Activated naive CD4-positive, alpha-beta T cell treated with anti-CD3 and anti-CD28 coated beads, Interleukin-2, amount 10 ng/mL, durations not matched to agents 7 days and 5 days (primary cell): Measurements from ENCODE around the gene SIRT5.

ENCODE experiments used
- CTCF ChIA-PET: fragments of 350-600 bp; sonication (Branson Sonifier 250); formaldehyde crosslinking; loops from one replicate; lab custom pipeline; 2021; ENCODE audit warnings: antibody characterized with exemption; lab: Charles Lee
- DNase-seq: peaks from one replicate; pipeline ENCODE4 v3.0.0-alpha.2; 2020
- H3K27ac Mint-ChIP-seq: one replicate; pipeline ENCODE4 v1.8.0; 2021; ENCODE audit warnings: mild to moderate bottlenecking, moderate library complexity, mixed read lengths
- H3K27me3 Mint-ChIP-seq: one replicate; pipeline ENCODE4 v1.8.0; 2021; ENCODE audit warnings: mild to moderate bottlenecking, mixed read lengths
- H3K36me3 Mint-ChIP-seq: one replicate; pipeline ENCODE4 v1.8.0; 2021; ENCODE audit warnings: mixed read lengths
- H3K4me1 Mint-ChIP-seq: one replicate; pipeline ENCODE4 v1.8.0; 2021; ENCODE audit warnings: mixed read lengths
- H3K4me3 Mint-ChIP-seq: one replicate; pipeline ENCODE4 v1.8.0; 2021; ENCODE audit warnings: mild to moderate bottlenecking, moderate library complexity, mixed read lengths
- H3K9me3 Mint-ChIP-seq: one replicate; pipeline ENCODE4 v1.8.0; 2021; ENCODE audit warnings: mixed read lengths

SIRT5 gene

DNA sequence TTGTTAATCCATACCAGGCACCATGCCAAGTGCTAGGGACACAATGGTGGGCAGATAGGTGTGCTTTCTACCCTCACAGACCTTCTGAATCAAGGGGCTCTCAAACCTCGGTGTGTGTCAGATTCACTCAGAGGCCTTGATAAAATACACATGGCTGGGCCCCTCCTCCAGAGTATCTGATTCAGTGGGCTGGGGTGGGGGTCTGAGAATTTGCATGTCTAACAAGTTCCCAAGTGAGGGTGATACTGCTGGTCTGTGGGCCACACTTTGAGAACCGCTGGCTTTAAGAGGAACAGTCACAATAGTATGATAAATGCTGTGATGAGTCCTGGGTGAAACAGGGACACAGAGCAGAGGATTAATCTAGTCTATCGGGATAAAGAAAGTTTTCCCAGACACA, 35.8 kb upstream of the SIRT5 start:
- CTCF ChIA-PET: interaction anchor here (1.2 to 1.8 kb wide), 6 partner anchors 21 to 204 kb away, joined by 3 to 7 read pairs (median 4); no protein-coding TSS in a partner anchor
- Mint-ChIP-seq H3K9me3 (no peaks in the 10 kb centered on the region), H3K27ac (no peak overlapping the region), H3K4me3 (no peak overlapping the region), H3K36me3 (no peaks in the 10 kb centered on the region), H3K27me3 (peaks cover 8% of the 10 kb centered on the region), H3K4me1 (no peaks in the 10 kb centered on the region)
- DNase-seq: no peak

DNA sequence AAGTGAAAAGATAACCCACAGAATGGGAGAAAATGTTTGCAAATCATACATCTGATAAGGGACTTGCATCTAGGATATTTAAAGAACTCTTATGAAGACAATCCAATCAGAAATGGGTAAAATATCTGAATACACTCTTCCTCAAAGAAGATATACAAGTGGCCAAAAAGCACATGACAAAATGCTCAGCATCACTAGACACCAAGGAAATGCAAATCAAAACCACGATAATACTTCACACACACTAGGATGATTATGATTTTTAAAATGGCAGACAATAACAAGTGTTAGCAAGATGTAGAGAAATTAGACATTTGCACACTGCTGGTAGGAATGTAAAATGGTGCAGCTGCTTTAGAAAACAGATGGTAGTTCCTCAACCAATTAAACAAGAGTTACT, 34.8 kb upstream of the SIRT5 start:
- Mint-ChIP-seq H3K4me1 (no peaks in the 10 kb centered on the region), H3K36me3 (no peaks in the 10 kb centered on the region), H3K27me3 (peaks cover 8% of the 10 kb centered on the region), H3K9me3 (no peaks in the 10 kb centered on the region), H3K4me3 (no peak overlapping the region), H3K27ac (no peak overlapping the region)
- no peak for DNase-seq
- CTCF ChIA-PET: interaction anchor here (0.7 to 0.8 kb wide), 2 partner anchors 25 to 85 kb away, joined by 3 read pairs; no protein-coding TSS in a partner anchor

- H3K4me3 Mint-ChIP-seq: no peak overlapping the region
- H3K27me3 Mint-ChIP-seq: no peaks in the 10 kb centered on the region
- H3K4me1 Mint-ChIP-seq: no peaks in the 10 kb centered on the region
- no peak overlapping the region for H3K27ac Mint-ChIP-seq
- no peaks in the 10 kb centered on the region for H3K9me3 Mint-ChIP-seq
- no peaks in the 10 kb centered on the region for H3K36me3 Mint-ChIP-seq
- no peak for DNase-seq
- CTCF ChIA-PET: no interaction called here
Measured at GRCh38 chr6:13541496-13541895, 32.9 kb upstream of the SIRT5 start.

- H3K4me3 Mint-ChIP-seq: no peak overlapping the region
- no peaks in the 10 kb centered on the region for H3K36me3 Mint-ChIP-seq
- no peaks in the 10 kb centered on the region for H3K4me1 Mint-ChIP-seq
- peaks cover 6% of the 10 kb centered on the region for H3K27me3 Mint-ChIP-seq
- H3K27ac Mint-ChIP-seq: no peak overlapping the region
- DNase-seq: no peak
- CTCF ChIA-PET: no interaction called here
- no peaks in the 10 kb centered on the region for H3K9me3 Mint-ChIP-seq
Measured at GRCh38 chr6:13544454-13545186, 29.8 kb upstream of the SIRT5 start.

DNA sequence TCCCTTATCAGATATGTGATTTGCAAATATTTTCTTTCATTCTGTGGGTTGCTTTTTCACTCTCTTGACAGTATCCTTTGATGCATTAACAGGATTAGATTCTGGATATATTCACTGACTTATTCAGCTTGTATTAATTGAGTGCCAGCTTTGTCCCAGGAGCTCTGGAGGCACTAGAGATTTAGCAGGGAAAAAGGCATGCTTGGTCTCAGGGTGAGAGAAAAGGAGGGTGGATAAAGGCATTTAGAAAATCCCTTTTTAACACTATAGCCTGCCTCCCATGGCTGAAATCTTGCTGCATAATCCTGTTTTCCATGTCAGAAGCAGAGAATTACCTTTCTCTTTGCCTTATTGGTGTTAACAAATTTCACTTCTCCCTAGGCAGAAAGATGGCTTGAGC, 28.5 kb upstream of the SIRT5 start:
- Mint-ChIP-seq H3K27ac (no peak overlapping the region), H3K4me1 (no peaks in the 10 kb centered on the region), H3K9me3 (no peaks in the 10 kb centered on the region), H3K27me3 (peaks cover 6% of the 10 kb centered on the region), H3K4me3 (no peak overlapping the region), H3K36me3 (no peaks in the 10 kb centered on the region)
- DNase-seq: no peak
- CTCF ChIA-PET: no interaction called here

- no peak overlapping the region for H3K27ac Mint-ChIP-seq
- H3K9me3 Mint-ChIP-seq: no peaks in the 10 kb centered on the region
- H3K36me3 Mint-ChIP-seq: no peaks in the 10 kb centered on the region
- CTCF ChIA-PET: no interaction called here
- no peaks in the 10 kb centered on the region for H3K4me1 Mint-ChIP-seq
- no peak overlapping the region for H3K4me3 Mint-ChIP-seq
- DNase-seq: no peak
- H3K27me3 Mint-ChIP-seq: peaks cover 16% of the 10 kb centered on the region
Measured at GRCh38 chr6:13548500-13549210, 25.7 kb upstream of the SIRT5 start.

DNA sequence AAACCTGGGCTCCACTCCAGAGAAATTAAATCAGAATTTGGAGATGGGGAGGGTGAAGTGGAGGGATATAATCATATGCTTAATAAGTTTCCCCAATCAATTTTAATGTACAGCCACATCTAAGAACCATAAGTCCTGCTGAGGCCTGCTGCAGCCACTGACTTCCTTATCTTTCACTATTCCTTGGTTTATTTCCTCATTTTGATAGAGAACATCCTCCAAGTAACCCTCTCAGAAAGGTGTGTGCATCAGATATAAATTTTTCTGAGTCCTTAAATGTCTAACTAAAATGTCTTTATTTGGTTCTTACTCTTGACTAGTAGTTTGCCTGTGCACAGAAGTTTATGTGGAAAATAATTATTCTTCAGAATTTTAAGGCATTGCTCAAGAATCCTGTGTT, 23.7 kb upstream of the SIRT5 start:
- Mint-ChIP-seq H3K4me3 (no peak overlapping the region), H3K9me3 (no peaks in the 10 kb centered on the region), H3K4me1 (no peaks in the 10 kb centered on the region), H3K27me3 (peaks cover 29% of the 10 kb centered on the region), H3K36me3 (no peaks in the 10 kb centered on the region), H3K27ac (no peak overlapping the region)
- no peak for DNase-seq
- CTCF ChIA-PET: no interaction called here

- DNase-seq: no peak
Measured at GRCh38 chr6:13553646-13554045, 20.8 kb upstream of the SIRT5 start.

GRCh38 chr6:13554929-13555333, 19.5 kb upstream of the SIRT5 start:
- Mint-ChIP-seq H3K36me3 (no peaks in the 10 kb centered on the region), H3K27me3 (peaks cover 28% of the 10 kb centered on the region), H3K4me3 (no peak overlapping the region), H3K27ac (no peak overlapping the region), H3K9me3 (no peaks in the 10 kb centered on the region), H3K4me1 (no peaks in the 10 kb centered on the region)
- no peak for DNase-seq
- CTCF ChIA-PET: no interaction called here

More at GRCh38 chr6:13553646-13554045, 20.8 kb upstream of the SIRT5 start:
- Mint-ChIP-seq H3K27ac (no peak overlapping the region), H3K36me3 (no peaks in the 10 kb centered on the region), H3K4me3 (no peak overlapping the region), H3K27me3 (peaks cover 32% of the 10 kb centered on the region), H3K9me3 (no peaks in the 10 kb centered on the region), H3K4me1 (no peaks in the 10 kb centered on the region)
- CTCF ChIA-PET: no interaction called here

GRCh38 chr6:13557841-13558240, 16.6 kb upstream of the SIRT5 start:
- CTCF ChIA-PET: no interaction called here
- no peaks in the 10 kb centered on the region for H3K4me1 Mint-ChIP-seq
- H3K27me3 Mint-ChIP-seq: peaks cover 26% of the 10 kb centered on the region

GRCh38 chr6:13558718-13559117, 15.7 kb upstream of the SIRT5 start:
- no peak for DNase-seq
- H3K27ac Mint-ChIP-seq: no peak overlapping the region
- no peaks in the 10 kb centered on the region for H3K9me3 Mint-ChIP-seq
- CTCF ChIA-PET: no interaction called here
- H3K4me3 Mint-ChIP-seq: no peak overlapping the region
- peaks cover 28% of the 10 kb centered on the region for H3K27me3 Mint-ChIP-seq
- H3K36me3 Mint-ChIP-seq: no peaks in the 10 kb centered on the region
- no peaks in the 10 kb centered on the region for H3K4me1 Mint-ChIP-seq

More at GRCh38 chr6:13557841-13558240, 16.6 kb upstream of the SIRT5 start:
- H3K27ac Mint-ChIP-seq: no peak overlapping the region
- H3K4me3 Mint-ChIP-seq: no peak overlapping the region
- no peak for DNase-seq
- H3K9me3 Mint-ChIP-seq: no peaks in the 10 kb centered on the region
- H3K36me3 Mint-ChIP-seq: no peaks in the 10 kb centered on the region

GRCh38 chr6:13559251-13559650, 15.2 kb upstream of the SIRT5 start:
- Mint-ChIP-seq H3K36me3 (no peaks in the 10 kb centered on the region), H3K4me3 (no peak overlapping the region), H3K27me3 (peaks cover 29% of the 10 kb centered on the region), H3K27ac (no peak overlapping the region), H3K9me3 (no peaks in the 10 kb centered on the region), H3K4me1 (no peaks in the 10 kb centered on the region)
- DNase-seq: no peak
- CTCF ChIA-PET: no interaction called here

DNA sequence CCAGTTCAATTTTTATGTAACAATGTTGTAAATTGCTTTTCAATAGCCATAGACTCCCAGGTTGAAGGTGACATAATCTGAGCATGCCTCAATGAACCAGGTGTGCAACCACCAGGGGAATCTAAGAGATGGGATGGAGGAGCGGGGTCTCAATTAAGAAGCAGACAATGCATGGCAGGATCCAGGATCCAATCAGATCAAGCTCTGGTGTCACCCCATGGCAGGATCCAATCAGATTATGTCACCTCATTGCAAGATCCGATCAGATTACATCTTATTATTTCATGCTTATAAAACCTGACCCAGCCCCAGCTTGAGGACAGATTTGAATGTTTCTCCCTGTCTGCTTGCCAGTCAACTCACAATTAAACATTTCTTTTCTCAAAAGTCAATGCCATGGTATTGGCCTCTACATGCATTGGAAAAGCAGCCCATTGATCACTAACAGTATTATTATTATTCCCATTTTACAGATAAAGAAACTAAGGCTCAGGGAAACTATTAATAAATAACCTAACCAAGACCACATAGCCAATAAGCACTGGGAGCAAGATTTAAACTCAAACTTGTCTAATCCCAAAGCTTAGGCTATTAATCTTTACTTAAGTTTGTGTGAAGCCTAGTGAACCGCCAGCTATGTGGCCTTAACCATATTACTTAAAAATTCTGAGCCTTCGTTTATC, 14.3 kb upstream of the SIRT5 start:
- no peaks in the 10 kb centered on the region for H3K4me1 Mint-ChIP-seq
- H3K27ac Mint-ChIP-seq: no peak overlapping the region
- H3K27me3 Mint-ChIP-seq: peaks cover 25% of the 10 kb centered on the region
- no peak for DNase-seq
- H3K4me3 Mint-ChIP-seq: no peak overlapping the region
- CTCF ChIA-PET: no interaction called here
- no peaks in the 10 kb centered on the region for H3K9me3 Mint-ChIP-seq
- no peaks in the 10 kb centered on the region for H3K36me3 Mint-ChIP-seq

DNA sequence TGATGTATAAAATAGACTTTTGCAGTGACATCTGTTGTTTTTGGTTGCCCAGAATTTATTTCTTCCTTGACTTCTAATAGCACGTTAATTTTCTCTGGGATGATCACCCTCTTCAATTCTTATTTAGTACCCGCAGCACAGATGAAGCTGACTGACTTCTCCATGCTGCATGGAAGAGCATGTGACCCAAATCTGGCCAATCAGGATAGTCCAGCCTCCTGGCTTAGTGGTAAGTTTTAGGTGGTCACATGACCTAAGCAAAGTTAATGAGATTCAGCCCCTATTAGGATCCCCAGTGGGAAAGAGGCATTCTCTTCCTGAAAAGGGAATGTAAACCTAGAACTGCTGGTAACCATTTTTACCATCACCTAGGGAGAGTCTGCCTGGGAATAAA, 13.8 kb upstream of the SIRT5 start:
- Mint-ChIP-seq H3K9me3 (no peaks in the 10 kb centered on the region), H3K4me3 (no peak overlapping the region), H3K27me3 (peaks cover 25% of the 10 kb centered on the region), H3K27ac (no peak overlapping the region), H3K4me1 (no peaks in the 10 kb centered on the region), H3K36me3 (no peaks in the 10 kb centered on the region)
- CTCF ChIA-PET: interaction anchor here (1.3 kb wide), 1 partner anchor 225 kb away, joined by 3 read pairs; no protein-coding TSS in a partner anchor
- DNase-seq: no peak
